Activated effector memory CD4-positive, alpha-beta T cell treated with anti-CD3 and anti-CD28 coated beads, Interleukin-2, amount 50 U/mL, for 16 hours (primary cell): Measurements from ENCODE around the gene BUB3.

Source experiments
- DNase-seq: peaks from one replicate; pipeline ENCODE4 v3.0.0-alpha.2; 2020

The BUB3 gene

GRCh38 chr10:123141791-123142700, 12.2 kb upstream of the BUB3 start:
- no peak for DNase-seq

GRCh38 chr10:123142701-123143161, 11.5 kb upstream of the BUB3 start:
- no peak for DNase-seq

GRCh38 chr10:123143162-123143824, 10.9 kb upstream of the BUB3 start:
- no peak for DNase-seq

GRCh38 chr10:123143825-123144168, 10.4 kb upstream of the BUB3 start:
- DNase-seq = no peak

GRCh38 chr10:123144697-123145541, 9.3 kb upstream of the BUB3 start:
- DNase-seq = no peak

- no peak for DNase-seq
Observed at GRCh38 chr10:123145542-123146012, 8.6 kb upstream of the BUB3 start.

- DNase-seq = no peak
Observed at GRCh38 chr10:123146013-123146893, 7.9 kb upstream of the BUB3 start.

- DNase-seq = no peak
Observed at GRCh38 chr10:123146894-123147634, 7.1 kb upstream of the BUB3 start.

- DNase-seq = peak; percentile 77
Observed at GRCh38 chr10:123147635-123148413, 6.4 kb upstream of the BUB3 start, which contains the start of gene HMX2. Gene HMX2, plus strand, starts transcription at chr10:123148136. Its CDS starts 243 bp downstream, at chr10:123148379.

- no peak for DNase-seq
Observed at GRCh38 chr10:123148414-123149161, 5.6 kb upstream of the BUB3 start.

- no peak for DNase-seq
Observed at GRCh38 chr10:123149162-123149567, 5.0 kb upstream of the BUB3 start.

- DNase-seq = peak; percentile 81
Observed at GRCh38 chr10:123149568-123150270, 4.5 kb upstream of the BUB3 start.

GRCh38 chr10:123150271-123150985, 3.8 kb upstream of the BUB3 start:
- DNase-seq = no peak

- DNase-seq = peak; percentile 69
Observed at GRCh38 chr10:123150986-123151736, 3.0 kb upstream of the BUB3 start.

GRCh38 chr10:123151737-123152135, 2.5 kb upstream of the BUB3 start:
- DNase-seq = no peak

GRCh38 chr10:123153486-123154091, 613 bp upstream of the BUB3 start:
- DNase-seq = no peak
